Ovary (tissue), 3 donors: ENCODE data around the gene METTL25.

Source experiments
- EP300 ChIP-seq: sonication (generic); formaldehyde crosslinking; IDR thresholded peaks from one replicate; pipeline ENCODE4 v1.6.1; 2017; ENCODE audit warnings: antibody characterized with exemption
- POLR2A ChIP-seq: fragments of 450-650 bp; IDR thresholded peaks from one replicate; pipeline ENCODE4 v1.6.1; 2017; ENCODE audit warnings: antibody characterized with exemption, mild to moderate bottlenecking, moderate library complexity
- TF ChIP-seq, protein P1 (sequence below), 3 donors: fragments of 450-650 bp in 2 of 3; fragments of 200-600 bp in 1 of 3; IDR thresholded peaks; one replicate each; pipeline versions ENCODE4 v1.5.1 to v1.8.0; 2016 to 2022; ENCODE audit warnings: antibody characterized with exemption in 3 of 3, mild to moderate bottlenecking in 1 of 3
- donor health status: DM: no; HTN: no; CAD: no.

DNA sequence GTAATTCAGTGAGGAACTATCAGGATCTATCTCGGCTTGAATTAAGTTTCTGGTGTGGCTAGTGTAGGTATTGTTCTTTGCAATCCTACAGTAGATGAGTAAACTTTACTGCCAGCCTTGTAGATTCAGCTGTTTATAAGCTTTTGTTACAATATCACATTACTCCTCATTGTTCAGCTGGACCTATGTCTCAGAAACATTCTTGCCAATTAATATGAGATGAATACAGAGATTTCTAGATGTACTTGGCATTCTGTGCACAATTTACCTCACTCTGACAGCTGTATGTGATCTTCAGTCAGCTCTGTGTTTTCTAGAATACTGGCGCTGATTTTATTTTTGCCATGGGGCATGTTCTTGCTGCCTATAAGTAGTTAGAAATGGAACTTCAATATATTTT is 55.7 kb downstream of the METTL25 start:
- TF ChIP-seq, protein P1, sequence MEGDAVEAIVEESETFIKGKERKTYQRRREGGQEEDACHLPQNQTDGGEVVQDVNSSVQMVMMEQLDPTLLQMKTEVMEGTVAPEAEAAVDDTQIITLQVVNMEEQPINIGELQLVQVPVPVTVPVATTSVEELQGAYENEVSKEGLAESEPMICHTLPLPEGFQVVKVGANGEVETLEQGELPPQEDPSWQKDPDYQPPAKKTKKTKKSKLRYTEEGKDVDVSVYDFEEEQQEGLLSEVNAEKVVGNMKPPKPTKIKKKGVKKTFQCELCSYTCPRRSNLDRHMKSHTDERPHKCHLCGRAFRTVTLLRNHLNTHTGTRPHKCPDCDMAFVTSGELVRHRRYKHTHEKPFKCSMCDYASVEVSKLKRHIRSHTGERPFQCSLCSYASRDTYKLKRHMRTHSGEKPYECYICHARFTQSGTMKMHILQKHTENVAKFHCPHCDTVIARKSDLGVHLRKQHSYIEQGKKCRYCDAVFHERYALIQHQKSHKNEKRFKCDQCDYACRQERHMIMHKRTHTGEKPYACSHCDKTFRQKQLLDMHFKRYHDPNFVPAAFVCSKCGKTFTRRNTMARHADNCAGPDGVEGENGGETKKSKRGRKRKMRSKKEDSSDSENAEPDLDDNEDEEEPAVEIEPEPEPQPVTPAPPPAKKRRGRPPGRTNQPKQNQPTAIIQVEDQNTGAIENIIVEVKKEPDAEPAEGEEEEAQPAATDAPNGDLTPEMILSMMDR (IDR thresholded peaks at IDR 0.05), result no peak
- TF ChIP-seq POLR2A (no peak), EP300 (no peak)
